GM19351 (cell line): ENCODE measurements around the gene COL6A2.
"Not testable (repeated sequence)": the region's sequence is repeated elsewhere in the genome, so short reads cannot be mapped to it uniquely, and the experiment has no call there.

Experiments
- ATAC-seq: cut with Tn5 transposase; IDR thresholded peaks from one replicate; pipeline ENCODE4 v1.9.1; 2021; ENCODE audit warnings: mild to moderate bottlenecking, moderate library complexity; ENCODE audit not compliant: unreplicated experiment

COL6A2 gene

DNA sequence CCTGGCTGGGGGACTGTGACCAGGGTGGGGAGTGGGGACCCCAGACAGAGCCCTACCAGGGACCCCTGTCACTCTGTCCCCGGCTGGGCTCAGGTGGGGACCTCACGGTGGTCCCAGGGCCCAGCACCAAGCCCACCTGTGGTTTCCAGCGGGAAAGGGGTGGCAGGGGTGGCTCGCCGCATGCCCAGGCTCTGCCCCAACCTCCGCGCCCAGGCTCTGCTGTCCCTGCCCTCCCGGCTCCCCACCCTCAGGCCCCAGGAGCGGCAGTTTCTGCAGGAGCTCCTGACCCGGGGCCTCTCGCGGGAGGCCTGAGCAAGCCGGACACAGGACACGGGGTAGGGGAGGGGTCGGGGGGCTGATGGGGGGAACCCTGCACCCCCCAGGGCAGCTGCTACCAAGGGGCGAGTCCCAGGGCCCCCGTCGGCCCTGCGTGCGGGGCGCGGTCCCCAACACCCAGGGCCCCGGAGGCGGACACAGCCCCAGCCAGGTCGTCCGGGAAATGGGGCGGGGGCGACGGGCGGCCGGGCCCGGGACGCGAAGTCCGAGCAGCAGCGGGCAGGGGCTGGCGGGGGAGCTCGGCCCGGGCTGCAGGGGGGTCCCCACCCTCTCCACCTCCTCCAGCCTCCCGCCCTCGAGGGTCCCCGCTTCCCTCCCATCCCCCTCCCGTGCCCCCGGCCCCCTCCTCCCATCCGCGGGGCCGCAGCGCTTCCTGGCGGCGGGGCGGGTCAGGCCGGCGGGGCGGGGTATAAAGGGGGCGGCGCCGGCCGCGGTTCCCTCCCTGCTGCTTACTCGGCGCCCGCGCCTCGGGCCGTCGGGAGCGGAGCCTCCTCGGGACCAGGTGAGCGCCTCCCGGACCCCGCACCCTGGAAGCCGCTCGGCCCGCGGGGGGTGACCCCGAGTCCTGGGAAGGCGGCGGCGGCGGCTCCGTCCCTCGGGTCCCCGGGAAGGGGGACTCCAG is at the start of gene COL6A2:
Gene COL6A2, plus strand, starts transcription at position 777 of the 958 bp plus-strand sequence.
- ATAC-seq, result no peak

DNA sequence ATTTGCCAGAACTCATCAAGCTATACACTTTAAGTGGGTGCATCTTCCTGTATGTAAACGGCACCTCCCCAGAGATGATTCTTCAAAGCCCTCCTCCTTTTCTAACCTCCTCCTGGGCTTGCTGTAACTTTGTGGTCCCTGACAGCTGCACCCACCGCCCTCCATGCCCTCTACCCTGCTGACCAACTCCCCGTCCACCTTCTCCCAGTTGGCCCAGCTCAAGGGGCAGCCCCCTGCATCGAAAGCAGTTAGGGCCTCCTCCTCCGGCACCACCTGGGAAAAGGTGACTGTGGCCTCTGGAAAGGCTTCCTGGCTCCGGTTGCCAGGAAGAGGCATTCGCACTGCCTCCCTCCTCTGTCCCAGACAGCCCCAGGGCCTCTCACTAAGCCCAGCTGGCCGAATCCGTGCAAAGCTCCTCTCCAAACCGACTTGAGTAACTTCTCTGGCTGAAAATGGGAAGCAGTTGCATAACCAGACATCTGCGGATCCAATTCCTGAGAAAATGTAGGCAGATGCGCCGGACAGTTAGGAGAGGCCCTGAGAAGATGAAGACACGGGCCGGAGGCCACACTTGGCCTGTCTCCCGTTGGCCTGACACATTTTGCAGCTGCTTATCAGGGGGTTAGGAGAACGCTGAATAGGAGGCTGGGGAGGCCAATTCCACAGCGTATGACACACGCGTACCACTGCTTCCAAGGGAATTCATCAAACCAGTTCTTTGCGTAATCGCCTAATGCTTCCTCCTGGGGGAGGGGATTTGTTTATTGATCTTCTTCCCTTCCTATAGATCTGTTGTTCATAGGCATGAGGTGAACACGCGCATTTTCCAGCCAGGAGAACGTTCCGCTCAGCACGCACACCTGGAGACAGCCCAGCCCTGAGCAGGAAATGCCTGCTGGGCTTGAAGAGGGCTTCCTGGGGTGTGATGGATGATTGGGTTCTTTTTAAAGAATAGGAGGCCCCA is 48.7 kb upstream of the COL6A2 start:
- ATAC-seq, result no peak

DNA sequence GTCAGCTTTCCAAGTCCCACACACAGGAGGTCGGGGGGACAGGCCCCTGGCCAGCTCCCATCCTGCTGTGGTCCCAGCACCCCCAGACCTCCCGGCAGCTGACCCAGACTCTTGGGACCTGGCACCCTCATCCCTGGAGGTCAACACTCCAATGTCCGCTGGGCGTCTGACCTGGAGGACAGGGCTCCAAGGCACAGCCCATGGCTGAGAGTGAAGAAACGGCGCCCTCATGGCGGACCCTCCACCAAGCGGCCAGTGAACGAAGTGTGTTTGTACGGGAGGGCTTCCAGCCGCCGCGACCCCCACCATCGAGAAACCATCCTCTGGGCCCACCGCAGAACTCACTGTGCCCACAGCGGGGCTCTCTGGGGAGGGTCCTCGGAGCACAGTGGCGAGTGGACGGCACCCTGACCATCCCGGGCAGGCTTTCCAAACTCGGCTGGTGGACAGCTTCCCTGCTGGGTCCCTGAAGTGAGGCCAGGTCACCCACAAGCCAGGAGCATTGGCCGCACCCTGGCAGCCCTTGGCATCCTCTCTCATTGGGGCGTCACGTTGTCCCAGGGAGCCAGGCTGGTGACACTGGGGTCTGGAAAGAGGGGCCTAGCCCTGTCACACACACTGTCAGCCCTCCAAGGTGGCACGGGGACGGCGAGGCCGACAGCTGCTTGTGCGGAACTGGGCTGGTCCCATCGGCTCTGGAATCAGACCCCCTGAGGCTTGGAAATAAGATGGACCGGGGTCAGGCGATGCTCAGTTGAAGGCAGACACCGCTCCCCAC is 47.8 kb upstream of the COL6A2 start:
- ATAC-seq, result no peak

DNA sequence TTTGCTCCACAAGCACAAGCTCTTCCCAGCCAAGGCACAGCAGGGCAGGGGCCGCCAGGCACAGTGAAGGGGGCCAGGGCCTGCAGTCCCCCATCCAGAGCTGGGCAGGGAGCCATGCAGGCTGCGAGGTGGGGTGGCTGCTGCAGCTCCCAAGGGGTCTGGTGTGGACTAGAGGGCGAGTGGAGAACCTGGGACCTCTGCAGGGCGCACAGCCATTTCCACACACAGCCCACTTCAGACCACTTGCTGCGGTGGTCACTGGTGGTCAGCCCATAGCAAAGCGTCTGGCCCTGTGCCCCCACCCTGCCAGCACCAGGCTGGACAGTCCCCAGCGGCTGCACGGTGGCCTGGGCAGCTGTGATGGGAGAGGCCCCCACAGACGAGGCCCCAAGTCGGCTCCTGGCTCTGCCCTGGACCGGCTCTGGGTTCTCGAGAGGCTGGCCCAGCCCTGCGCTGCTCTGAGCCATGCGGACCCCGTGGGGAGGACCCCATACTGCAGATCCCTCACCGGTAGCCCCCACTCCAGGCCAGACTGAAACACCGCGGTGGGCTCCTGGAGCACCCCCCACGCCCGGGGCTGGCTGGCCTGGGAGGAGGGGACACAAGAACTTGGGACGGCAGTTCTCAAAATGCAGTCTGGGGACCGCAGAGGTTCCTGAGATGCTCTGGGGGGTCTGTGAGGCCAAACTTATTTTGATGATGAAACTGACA is 47.1 kb upstream of the COL6A2 start:
- no peak for ATAC-seq

DNA sequence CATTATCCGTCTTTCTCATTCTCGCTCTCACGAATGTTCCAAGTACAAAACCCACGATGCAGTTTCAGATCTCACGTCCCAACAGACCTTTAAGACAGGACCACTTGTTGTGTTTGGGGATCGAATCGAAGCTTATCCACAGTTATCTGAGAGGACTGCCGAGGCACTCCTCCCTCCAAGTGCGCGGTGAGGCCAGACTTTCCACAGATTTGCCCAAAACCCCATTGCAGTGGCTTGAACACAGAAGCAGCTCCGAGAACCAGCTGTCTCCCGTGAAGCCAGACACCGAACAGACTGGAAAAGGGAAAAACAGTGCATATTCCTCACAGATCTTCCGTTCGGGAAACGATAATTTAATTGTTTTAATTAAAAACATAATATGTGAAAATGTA is 46.5 kb upstream of the COL6A2 start:
- ATAC-seq, result no peak

DNA sequence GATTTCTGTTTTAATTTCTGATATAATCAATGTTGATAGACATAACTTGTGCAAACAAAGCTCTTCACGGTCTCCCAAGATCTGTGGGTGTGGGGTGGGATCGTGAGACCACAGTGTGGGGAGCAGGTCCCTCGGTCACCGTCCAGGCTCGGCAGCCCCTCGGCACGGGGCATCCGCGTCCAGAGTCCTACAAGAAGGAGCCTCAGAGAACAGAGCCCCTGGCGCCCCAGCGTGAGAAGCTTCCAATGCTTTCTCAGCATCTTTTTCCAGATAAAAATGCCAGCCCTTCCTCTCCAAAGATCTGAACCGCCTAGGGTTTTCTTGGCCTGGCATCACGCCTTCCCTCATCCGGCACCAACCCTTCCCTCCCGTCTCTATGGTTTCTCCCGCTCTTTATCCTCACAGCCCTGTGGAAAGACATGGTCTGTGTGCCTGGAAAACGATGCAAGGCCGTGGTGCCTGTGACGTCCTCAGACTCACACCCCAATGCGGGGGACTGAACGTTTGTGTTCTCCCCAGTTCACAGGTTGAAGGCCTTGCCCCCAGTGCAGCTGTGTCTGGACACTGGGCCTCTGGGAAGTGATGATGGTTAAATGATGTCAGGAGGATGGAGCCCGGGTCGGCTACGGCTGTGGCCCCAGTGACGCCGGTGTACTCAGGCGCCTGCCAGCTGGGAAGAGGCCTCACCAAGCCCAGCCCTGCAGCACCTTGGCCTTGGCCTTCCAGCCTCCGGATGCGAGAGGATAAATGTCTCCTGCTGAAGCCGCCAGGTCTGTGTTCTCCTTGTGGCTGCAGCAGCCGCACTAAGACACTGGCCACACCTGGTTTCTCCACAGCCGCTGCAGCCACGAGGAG is 45.9 kb upstream of the COL6A2 start:
- ATAC-seq, result no peak

DNA sequence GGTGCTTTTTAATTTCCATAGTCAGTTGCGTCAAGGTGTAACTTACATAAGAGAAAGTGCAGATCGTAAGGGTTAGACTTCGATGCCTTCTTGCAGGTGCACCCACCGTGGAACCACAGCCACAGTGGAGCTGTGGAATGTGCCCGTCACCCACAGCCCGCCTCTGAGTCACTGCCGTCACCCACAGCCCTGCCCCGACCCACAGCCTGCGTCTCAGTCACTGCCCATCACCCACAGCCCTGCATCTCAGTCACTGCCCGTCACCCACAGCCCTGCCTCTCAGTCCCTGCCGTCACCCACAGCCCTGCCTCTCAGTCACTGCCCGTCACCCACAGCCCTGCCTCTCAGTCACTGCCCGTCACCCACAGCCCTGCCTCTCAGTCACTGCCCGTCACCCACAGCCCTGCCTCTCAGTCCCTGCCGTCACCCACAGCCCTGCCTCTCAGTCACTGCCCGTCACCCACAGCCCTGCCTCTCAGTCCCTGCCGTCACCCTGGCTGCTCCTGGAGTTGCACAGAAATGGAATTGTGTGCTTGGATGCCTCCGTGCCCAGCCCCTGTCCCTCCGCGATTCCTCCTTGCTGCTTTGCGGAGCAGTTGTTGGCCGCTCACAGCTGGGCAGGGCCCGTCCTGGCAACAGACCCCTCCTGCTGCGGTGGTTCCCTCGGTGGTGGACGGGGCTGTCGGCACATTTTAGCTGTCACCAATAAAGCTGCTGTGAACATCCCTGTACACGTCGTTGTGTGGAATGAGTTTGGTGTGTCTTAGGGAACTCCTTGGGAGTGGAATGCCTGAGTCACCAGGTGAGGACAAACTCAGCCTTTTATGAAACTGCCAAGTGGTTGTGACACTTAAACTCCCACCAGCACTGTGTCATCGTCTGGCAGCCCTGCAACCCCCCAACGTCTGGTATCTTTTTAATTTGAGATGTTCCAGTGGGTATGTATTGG is 44.9 kb upstream of the COL6A2 start:
- ATAC-seq, result no peak

DNA sequence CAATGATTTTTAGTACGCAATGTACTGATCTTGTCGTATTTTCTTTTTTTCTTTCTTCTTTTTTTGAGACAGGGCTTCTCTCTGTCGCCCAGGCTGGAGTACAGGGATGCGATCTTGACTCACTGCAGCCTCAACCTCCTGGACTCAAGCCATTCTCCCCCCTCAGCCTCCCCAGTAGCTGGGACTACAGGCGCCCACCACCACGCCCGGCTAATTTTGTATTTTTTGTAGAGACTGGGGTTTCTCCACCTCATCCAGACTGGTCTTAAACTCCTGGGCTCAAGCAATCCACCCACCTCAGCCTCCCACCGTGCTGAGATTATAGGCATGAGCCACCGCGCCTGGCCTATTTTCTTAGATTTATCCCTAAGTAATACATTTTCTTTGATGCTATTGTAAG is 43.9 kb upstream of the COL6A2 start:
- ATAC-seq, result no peak

DNA sequence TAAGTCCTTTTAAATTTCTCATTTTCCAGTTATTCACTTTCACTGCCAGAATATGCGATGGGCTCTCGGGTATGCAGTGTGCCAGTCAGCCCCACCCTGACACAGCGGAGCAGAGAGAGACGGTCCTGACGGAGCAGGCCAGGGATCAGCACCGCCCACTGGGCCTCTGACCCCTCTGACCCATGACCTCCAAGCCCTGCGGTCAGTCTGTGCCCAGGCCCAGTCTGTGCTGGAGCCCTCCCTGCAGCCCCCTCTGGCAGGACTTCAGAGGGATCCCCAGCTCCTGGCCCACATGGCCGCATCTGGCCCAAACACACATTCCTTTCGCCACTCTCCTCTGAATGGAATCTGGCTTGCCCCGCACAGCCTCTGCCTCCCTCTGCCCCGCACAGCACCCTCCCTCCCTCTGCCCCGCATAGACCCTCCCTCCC is 43.4 kb upstream of the COL6A2 start:
- no peak for ATAC-seq

DNA sequence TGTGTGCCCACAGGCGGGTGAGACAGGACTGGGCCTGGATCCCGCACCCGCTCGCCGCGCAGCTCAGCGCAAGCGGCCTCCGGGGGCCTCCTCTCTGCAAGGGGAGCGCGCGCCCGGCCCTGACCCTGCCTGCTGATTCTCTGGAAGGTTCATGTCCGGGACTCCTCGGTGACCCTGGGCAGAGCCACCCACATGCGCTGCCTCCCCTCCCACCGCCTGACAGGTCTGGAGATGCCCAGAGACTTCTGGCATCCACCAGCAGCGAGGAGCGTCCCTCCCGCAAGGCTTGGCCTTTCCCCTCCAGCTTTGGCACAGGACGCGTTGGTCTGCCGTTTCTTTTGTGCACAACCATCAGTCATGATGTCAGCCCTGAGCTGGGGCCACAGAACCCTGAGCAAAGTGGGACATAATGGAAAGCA is 42.0 kb upstream of the COL6A2 start:
- no peak for ATAC-seq

DNA sequence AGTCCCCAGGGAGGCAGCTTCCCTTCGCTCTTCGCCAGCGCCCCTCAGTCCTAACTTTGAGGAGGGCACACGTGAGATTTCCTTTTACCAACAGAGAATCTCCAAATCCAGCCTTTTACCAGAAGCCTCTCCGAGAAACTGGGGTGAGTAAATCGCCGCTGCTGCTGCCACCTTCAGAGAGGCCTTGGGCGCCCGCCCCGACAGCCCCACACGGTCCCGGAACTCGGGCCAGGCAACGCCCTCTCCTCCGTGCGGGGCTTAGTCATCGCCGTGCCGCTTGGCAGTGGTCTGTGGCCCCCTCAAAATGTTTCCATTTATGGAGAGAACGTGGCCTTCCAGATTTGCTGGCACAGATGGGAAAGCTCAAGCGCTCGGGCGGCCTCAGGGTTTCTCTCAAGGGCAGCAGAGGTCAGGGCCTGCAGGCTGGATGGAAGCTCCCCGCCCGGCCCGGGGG is 41.4 kb upstream of the COL6A2 start:
- ATAC-seq, result no peak

DNA sequence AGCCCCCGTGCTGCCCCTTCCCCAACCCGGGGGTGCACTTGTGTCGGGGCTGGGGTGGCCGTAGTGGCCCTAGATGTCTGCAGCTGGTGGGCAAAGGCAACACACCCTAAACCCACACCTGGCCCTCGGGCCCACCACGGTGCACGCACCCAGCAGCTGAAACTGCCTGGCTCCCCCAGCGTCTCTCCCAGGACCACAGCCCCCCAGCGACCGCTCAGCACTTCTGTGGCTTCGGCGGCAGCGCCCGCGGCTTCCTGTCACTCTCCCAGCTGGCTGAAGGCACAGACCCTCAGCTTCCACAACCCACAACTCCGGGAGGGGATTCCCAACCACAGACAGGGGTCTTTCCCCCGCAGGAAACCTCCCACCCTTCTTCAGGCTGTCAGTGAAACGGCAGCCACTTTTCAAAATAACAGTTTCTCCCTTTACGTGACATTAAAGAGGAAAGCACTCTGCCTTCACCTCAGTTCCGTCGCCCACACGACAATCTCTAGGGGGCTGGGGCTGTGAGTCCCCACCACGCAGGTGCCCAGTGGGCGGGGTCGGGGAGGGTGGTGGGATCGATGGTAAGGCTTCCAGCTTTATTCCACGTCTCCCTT is 40.7 kb upstream of the COL6A2 start:
- no peak for ATAC-seq

DNA sequence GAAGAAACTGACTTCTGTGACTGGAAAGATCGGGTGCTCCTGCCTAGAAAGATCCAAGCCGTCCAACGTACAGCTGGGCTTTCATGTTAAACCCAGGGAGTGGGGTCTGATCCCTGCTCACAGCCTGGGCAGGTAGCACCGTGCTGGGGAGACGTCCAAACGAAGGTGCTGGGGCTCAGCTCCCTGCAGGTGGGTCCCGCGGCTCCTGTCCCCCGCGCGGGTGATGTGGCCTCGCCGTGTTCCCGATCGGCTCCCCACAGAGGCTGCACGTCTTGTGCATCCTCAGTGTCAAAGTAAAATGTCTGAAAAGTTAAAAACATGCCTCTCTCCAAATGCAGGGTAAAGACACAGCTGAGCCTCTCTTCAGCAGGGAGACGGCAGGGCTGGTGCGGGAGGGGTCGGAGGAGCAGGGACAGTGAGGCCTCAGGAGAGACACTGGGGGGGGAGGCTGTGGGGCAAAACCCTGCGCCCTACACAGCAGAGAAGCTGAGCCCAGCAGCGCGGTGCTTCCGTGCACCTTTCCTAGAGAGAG is 40.1 kb upstream of the COL6A2 start:
- no peak for ATAC-seq

DNA sequence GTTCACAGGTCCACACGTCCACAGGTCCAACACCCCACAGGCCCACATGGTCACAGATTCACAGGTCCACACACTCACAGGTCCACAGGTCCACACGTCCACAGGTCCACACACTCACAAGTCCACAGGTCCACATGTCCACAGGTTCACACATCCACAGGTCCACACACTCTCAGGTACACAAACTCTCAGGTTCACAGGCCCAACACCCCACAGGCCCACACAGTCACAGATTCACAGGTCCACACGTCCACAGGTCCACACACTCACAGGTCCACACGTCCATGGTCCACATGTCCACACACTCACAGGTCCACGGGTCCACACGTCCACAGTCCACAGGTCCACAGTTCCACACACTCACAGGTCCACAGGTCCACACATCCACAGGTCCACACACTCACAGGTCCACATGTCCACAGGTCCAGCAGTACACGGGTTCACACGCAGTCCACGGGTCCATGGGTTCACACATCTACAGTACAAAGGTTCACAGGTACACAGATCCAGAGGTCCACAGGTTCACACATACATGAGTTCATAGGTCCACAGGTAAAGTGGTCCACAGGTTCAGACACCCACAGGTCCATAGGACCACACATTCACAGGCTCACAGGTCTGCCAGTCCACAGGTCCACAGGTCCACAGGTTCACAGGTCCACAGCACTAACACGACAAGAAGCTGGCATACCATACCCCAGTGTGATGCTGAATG is 39.3 kb upstream of the COL6A2 start:
- no peak for ATAC-seq

DNA sequence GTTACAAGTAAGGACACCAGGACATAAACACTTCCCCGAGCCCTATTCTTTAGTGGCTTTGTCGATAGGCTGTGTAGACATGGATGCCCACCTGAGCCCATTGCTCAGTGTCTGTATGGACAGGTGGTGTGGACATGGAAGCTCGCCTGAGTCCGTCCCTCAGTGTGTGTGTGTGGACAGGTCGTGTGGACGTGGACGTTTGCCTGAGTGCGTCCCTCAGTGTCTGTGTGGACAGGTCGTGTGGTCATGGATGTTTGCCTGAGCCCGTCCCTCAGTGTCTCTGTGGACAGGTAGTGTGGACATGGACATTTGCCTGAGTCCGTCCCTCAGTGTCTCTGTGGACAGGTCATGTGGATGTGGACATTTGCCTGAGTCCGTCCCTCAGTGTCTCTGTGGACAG is 38.7 kb upstream of the COL6A2 start:
- no peak for ATAC-seq

DNA sequence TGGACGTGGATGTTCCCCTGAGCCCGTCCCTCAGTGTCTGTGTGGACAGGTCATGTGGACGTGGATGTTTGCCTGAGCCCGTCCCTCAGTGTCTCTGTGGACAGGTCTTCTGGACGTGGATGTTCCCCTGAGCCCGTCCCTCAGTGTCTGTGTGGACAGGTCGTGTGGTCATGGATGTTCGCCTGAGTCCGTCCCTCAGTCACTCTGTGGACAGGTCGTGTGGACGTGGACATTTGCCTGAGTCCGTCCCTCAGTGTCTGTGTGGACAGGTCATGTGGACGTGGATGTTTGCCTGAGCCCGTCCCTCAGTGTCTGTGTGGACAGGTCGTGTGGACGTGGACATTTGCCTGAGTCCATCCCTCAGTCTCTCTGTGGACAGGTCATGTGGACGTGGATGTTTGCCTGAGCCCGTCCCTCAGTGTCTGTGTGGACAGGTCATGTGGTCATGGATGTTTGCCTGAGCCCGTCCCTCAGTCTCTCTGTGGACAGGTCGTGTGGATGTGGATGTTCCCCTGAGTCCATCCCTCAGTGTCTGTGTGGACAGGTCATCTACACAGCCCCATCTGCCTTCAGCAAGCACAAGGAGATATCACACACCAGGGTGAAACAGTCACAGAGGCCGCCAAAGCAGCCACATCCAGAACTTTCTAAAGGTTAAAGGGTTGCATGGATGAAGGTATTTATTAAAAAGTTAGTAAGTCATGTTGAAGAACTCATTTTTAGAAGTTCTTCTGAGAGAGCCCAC is 38.0 kb upstream of the COL6A2 start:
- not testable (repeated sequence) for ATAC-seq
